IPS DF 4.7 (cell line): ENCODE results near the gene MARCHF3.
"Not testable (repeated sequence)": the region's sequence is repeated elsewhere in the genome, so short reads cannot be mapped to it uniquely, and the experiment has no call there.

Experiments used
- DNase-seq: peaks from one replicate; pipeline ENCODE4 v3.0.0-alpha.2; 2013; ENCODE audit warnings: low spot score; ENCODE audit errors: extremely low read depth

The MARCHF3 gene

GRCh38 chr5:126956991-126957390, 73.4 kb downstream of the MARCHF3 start:
- DNase-seq: no peak

GRCh38 chr5:126954981-126955380, 75.4 kb downstream of the MARCHF3 start:
- DNase-seq: no peak

GRCh38 chr5:126953640-126954039, 76.7 kb downstream of the MARCHF3 start:
- DNase-seq: no peak

GRCh38 chr5:126949475-126949874, 80.9 kb downstream of the MARCHF3 start:
- DNase-seq: no peak

GRCh38 chr5:126948453-126948852, 81.9 kb downstream of the MARCHF3 start:
- no peak for DNase-seq

- no peak for DNase-seq
These were observed 82.4 kb downstream of the MARCHF3 start for GRCh38 chr5:126948011-126948355.

- DNase-seq: no peak
These were observed 83.0 kb downstream of the MARCHF3 start for GRCh38 chr5:126947146-126948010.

GRCh38 chr5:126942908-126943307, 87.5 kb downstream of the MARCHF3 start:
- not testable (repeated sequence) for DNase-seq

- no peak for DNase-seq
These were observed 89.0 kb downstream of the MARCHF3 start for GRCh38 chr5:126941403-126941802.

- no peak for DNase-seq
These were observed 90.5 kb downstream of the MARCHF3 start for GRCh38 chr5:126939887-126940286.

- no peak for DNase-seq
These were observed 91.9 kb downstream of the MARCHF3 start for GRCh38 chr5:126938466-126938865.

- no peak for DNase-seq
These were observed 92.6 kb downstream of the MARCHF3 start for GRCh38 chr5:126937771-126938170.

GRCh38 chr5:126936775-126937418, 93.5 kb downstream of the MARCHF3 start:
- DNase-seq: no peak

GRCh38 chr5:126931963-126932660, 98.2 kb downstream of the MARCHF3 start:
- DNase-seq: no peak

GRCh38 chr5:126928041-126928440, 102.3 kb downstream of the MARCHF3 start:
- DNase-seq: no peak

GRCh38 chr5:126927429-126927828, 102.9 kb downstream of the MARCHF3 start:
- DNase-seq: no peak

GRCh38 chr5:126926187-126926586, 104.2 kb downstream of the MARCHF3 start:
- DNase-seq: no peak

GRCh38 chr5:126925482-126925881, 104.9 kb downstream of the MARCHF3 start:
- DNase-seq: no peak

GRCh38 chr5:126924331-126925033, 105.9 kb downstream of the MARCHF3 start:
- DNase-seq: no peak

- DNase-seq: no peak
These were observed 108.9 kb downstream of the MARCHF3 start for GRCh38 chr5:126921241-126922091.

- no peak for DNase-seq
These were observed 110.1 kb downstream of the MARCHF3 start for GRCh38 chr5:126920291-126920690.
